ENCODE data around the gene NOD2.

NOD2 gene

GRCh38 chr16:50740736-50741135 lies 47.3 kb downstream of the NOD2 start:
- H3K27me3 ChIP-seq: peaks cover 18% of the 10 kb centered on the region
- no peak overlapping the region for H3K4me3 ChIP-seq
- H3K9me3 ChIP-seq: no peaks in the 10 kb centered on the region
- no peaks in the 10 kb centered on the region; the same call in 1 of the 2 replicates for H3K36me3 ChIP-seq
- H3K9ac ChIP-seq: no peak overlapping the region
- no peak for TF ChIP-seq Cebpa-rat (IDR thresholded peaks at IDR 0.05)
- H3K4me2 ChIP-seq: no peak overlapping the region
- no peaks in the 10 kb centered on the region for H4K20me1 ChIP-seq
- H3K4me1 ChIP-seq: peaks cover 9% of the 10 kb centered on the region
- H3K27ac ChIP-seq: no peak overlapping the region

GRCh38 chr16:50741225-50741780 lies 47.9 kb downstream of the NOD2 start:
- H3K36me3 ChIP-seq: no peaks in the 10 kb centered on the region; the same call in 1 of the 2 replicates
- H3K9me3 ChIP-seq: no peaks in the 10 kb centered on the region
- H3K4me3 ChIP-seq: peak overlapping the region; percentile 90; the same call in 1 of the 2 replicates
- peaks cover 18% of the 10 kb centered on the region for H3K27me3 ChIP-seq
- no peak overlapping the region for H3K27ac ChIP-seq
- no peak for TF ChIP-seq Cebpa-rat (IDR thresholded peaks at IDR 0.05)
- H3K4me1 ChIP-seq: peaks cover 9% of the 10 kb centered on the region
- H3K4me2 ChIP-seq: peak overlapping the region; percentile 56
- no peaks in the 10 kb centered on the region for H4K20me1 ChIP-seq
- H3K9ac ChIP-seq: no peak overlapping the region

GRCh38 chr16:50741781-50742575 lies 48.6 kb downstream of the NOD2 start, which contains the start of gene CYLD:
Gene CYLD, plus strand, starts transcription at chr16:50742086. Its CDS starts 7,613 bp downstream, at chr16:50749699.
- H3K36me3 ChIP-seq: no peaks in the 10 kb centered on the region; the same call in 1 of the 2 replicates
- peak within 1 kb of the TSS; percentile 85 for H3K4me2 ChIP-seq
- peak within 1 kb of the TSS; percentile 73 for H3K9ac ChIP-seq
- H3K27ac ChIP-seq: peak within 1 kb of the TSS; percentile 29; the same call in 1 of the 2 replicates
- peaks cover 18% of the 10 kb centered on the region for H3K27me3 ChIP-seq
- no peak for TF ChIP-seq Cebpa-rat (IDR thresholded peaks at IDR 0.05)
- H4K20me1 ChIP-seq: no peaks in the 10 kb centered on the region
- peak within 1 kb of the TSS; percentile 90 for H3K4me3 ChIP-seq
- peaks cover 11% of the 10 kb centered on the region for H3K4me1 ChIP-seq
- H3K9me3 ChIP-seq: no peaks in the 10 kb centered on the region

GRCh38 chr16:50742576-50743200 lies 49.3 kb downstream of the NOD2 start:
- peaks cover 18% of the 10 kb centered on the region for H3K4me1 ChIP-seq
- no peaks in the 10 kb centered on the region for H4K20me1 ChIP-seq
- no peaks in the 10 kb centered on the region for H3K9me3 ChIP-seq
- no peak for TF ChIP-seq Cebpa-rat (IDR thresholded peaks at IDR 0.05)
- peak overlapping the region; percentile 90 for H3K4me3 ChIP-seq
- H3K27ac ChIP-seq: 0 out of 2 replicates have a peak overlapping the region, but pooled peaks have one; percentile 29
- no peaks in the 10 kb centered on the region; the same call in 1 of the 2 replicates for H3K36me3 ChIP-seq
- H3K4me2 ChIP-seq: peak overlapping the region; percentile 85
- H3K9ac ChIP-seq: peak overlapping the region; percentile 73
- peaks cover 18% of the 10 kb centered on the region for H3K27me3 ChIP-seq

- Histone ChIP-seq H3K4me3 (no peak overlapping the region), H3K27ac (no peak overlapping the region), H3K36me3 (no peaks in the 10 kb centered on the region; the same call in 1 of the 2 replicates), H3K27me3 (peaks cover 18% of the 10 kb centered on the region), H3K9ac (no peak overlapping the region), H3K4me1 (peaks cover 20% of the 10 kb centered on the region), H3K4me2 (no peak overlapping the region), H3K9me3 (no peaks in the 10 kb centered on the region), H4K20me1 (no peaks in the 10 kb centered on the region)
- no peak for TF ChIP-seq Cebpa-rat (IDR thresholded peaks at IDR 0.05)
Measured at GRCh38 chr16:50743581-50744225, 50.3 kb downstream of the NOD2 start.

GRCh38 chr16:50744881-50745280 lies 51.5 kb downstream of the NOD2 start:
- no peak overlapping the region for H3K9ac ChIP-seq
- H3K4me3 ChIP-seq: no peak overlapping the region
- H3K36me3 ChIP-seq: peaks cover 3% of the 10 kb centered on the region
- H3K4me2 ChIP-seq: no peak overlapping the region
- no peak for TF ChIP-seq Cebpa-rat (IDR thresholded peaks at IDR 0.05)
- no peaks in the 10 kb centered on the region for H3K9me3 ChIP-seq
- peaks cover 18% of the 10 kb centered on the region for H3K27me3 ChIP-seq
- H3K4me1 ChIP-seq: peaks cover 20% of the 10 kb centered on the region
- H4K20me1 ChIP-seq: no peaks in the 10 kb centered on the region
- H3K27ac ChIP-seq: no peak overlapping the region

GRCh38 chr16:50745940-50746339 lies 52.5 kb downstream of the NOD2 start:
- H3K27ac ChIP-seq: no peak overlapping the region
- peaks cover 20% of the 10 kb centered on the region for H3K4me1 ChIP-seq
- no peak overlapping the region for H3K4me2 ChIP-seq

GRCh38 chr16:50747207-50747956 lies 54.0 kb downstream of the NOD2 start:
- Histone ChIP-seq H3K4me3 (no peak overlapping the region), H3K27ac (no peak overlapping the region), H3K4me1 (peaks cover 16% of the 10 kb centered on the region), H3K9ac (no peak overlapping the region), H3K36me3 (peaks cover 3% of the 10 kb centered on the region), H3K4me2 (peak overlapping the region; percentile 29), H3K9me3 (no peaks in the 10 kb centered on the region), H4K20me1 (no peaks in the 10 kb centered on the region), H3K27me3 (peaks cover 17% of the 10 kb centered on the region)
- TF ChIP-seq Cebpa-rat (IDR thresholded peaks at IDR 0.05): no peak

More at GRCh38 chr16:50745940-50746339, 52.5 kb downstream of the NOD2 start:
- Histone ChIP-seq H3K4me3 (no peak overlapping the region), H3K27me3 (peaks cover 18% of the 10 kb centered on the region), H3K9me3 (no peaks in the 10 kb centered on the region), H3K36me3 (peaks cover 3% of the 10 kb centered on the region), H3K9ac (no peak overlapping the region), H4K20me1 (no peaks in the 10 kb centered on the region)
- no peak for TF ChIP-seq Cebpa-rat (IDR thresholded peaks at IDR 0.05)

- H4K20me1 ChIP-seq: 0 out of 2 replicates have a peak, but pooled peaks cover 5% of the 10 kb centered on the region
- H3K27ac ChIP-seq: no peak overlapping the region
- peaks cover 12% of the 10 kb centered on the region for H3K4me1 ChIP-seq
- no peak for TF ChIP-seq Cebpa-rat (IDR thresholded peaks at IDR 0.05)
- H3K9ac ChIP-seq: no peak overlapping the region
- H3K27me3 ChIP-seq: no peaks in the 10 kb centered on the region
- peaks cover 7% of the 10 kb centered on the region; the same call in 1 of the 2 replicates for H3K36me3 ChIP-seq
- H3K9me3 ChIP-seq: no peaks in the 10 kb centered on the region
- no peak overlapping the region for H3K4me2 ChIP-seq
- H3K4me3 ChIP-seq: no peak overlapping the region
Measured at GRCh38 chr16:50751528-50751927, 58.1 kb downstream of the NOD2 start.
